GM18907 (cell line): ENCODE data around the gene RUBCNL.
"Not testable (repeated sequence)": the region's sequence is repeated elsewhere in the genome, so short reads cannot be mapped to it uniquely, and the experiment has no call there.

Source experiments
- ATAC-seq: cut with Tn5 transposase; IDR thresholded peaks from one replicate; pipeline ENCODE4 v1.9.1; 2021; ENCODE audit warnings: mild to moderate bottlenecking, moderate library complexity; ENCODE audit not compliant: unreplicated experiment

RUBCNL gene

DNA sequence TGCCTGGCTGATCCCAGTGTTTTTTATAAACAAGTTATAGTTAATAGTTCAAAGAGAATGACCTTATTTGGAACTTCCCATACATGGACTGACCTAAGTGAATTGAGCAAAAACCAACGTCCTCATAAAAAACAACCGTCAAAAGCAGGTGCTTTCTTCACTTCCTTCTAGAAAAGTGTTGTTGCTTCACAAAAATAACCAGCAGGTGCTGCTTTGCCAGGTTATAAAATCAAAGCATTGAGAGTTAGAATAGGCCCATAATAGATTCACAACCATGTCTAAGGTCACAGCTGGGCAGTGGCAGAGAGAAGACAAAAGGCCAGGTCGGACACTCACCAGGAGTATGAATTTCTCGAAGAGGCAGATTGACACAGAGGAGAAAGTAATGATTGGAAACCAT, 9.5 kb downstream of the RUBCNL start:
- peak; percentile 43 for ATAC-seq

DNA sequence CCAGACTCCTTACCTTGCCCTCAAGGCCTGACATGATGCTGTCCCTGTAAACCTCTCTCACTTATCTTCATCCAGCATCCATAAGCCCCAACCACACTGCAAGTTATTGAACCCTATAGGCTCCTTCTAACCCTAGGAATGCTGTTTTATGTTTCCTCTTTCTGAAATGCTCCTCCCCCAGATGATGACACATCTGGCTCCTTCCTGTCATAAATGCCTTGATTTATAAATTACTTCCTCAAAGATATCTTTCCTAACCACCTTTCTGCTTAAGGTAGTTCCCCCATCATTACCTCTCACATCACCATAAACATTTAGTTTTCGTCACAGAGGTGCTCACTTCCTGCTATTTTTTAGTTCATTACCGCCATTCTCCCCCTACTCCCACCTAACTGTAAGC, 12.3 kb downstream of the RUBCNL start:
- no peak for ATAC-seq

DNA sequence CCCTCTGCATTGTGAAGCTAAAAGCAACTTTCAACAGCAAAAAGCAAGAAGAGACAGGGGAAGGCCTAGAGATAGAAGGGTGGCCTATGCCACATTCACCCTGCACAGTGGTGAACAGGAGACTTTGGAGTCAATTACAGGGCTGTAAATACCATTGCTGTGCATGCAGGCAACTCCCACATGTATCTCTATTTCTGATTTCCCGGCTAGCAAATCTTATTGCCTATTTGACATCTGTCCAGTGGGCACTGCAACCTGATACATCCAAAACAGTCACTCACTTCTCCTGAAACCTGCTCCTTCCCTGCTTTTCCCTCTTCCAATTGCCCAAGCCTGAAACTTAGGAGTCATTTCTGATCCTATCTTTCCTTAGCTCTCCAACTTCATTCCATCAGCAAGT, 13.4 kb downstream of the RUBCNL start:
- no peak for ATAC-seq

DNA sequence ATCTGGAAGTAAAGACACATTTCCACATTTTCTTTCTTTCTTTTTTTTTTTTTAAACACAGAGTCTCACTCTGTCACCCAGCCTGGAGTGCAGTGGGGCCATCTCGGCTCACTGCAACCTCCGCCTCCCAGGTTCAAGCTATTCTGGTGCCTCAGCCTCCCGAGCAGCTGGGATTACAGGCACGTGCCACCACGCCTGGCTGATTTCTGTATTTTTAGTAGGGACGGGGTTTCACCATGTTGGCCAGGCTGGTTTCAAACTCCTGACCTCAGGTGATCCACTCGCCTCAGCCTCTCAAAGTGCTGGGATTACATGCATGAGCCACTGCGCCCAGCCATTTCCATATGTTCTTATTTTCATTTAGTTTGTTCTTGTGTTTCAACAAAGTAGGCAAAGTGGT, 14.1 kb downstream of the RUBCNL start:
- ATAC-seq = not testable (repeated sequence)

DNA sequence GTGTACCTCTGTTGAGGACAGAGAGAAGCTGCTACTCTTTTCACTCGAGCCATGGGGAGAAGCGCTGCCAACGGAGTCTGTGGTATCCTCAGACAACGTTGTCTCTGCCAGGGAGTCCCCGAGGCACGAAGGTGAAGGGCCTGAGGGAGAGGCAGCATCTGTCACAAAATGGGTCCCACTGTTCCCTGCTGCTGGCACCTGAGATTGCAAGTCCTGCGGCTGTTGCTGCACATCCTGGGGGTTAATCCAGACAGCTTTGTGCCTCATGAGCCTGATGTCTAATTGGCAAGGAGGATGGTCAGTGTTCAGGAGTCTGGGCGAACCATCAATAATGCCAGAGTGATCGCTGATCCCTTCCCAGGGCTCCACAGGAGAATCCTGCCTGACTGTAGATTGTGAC, 15.0 kb downstream of the RUBCNL start:
- no peak for ATAC-seq

DNA sequence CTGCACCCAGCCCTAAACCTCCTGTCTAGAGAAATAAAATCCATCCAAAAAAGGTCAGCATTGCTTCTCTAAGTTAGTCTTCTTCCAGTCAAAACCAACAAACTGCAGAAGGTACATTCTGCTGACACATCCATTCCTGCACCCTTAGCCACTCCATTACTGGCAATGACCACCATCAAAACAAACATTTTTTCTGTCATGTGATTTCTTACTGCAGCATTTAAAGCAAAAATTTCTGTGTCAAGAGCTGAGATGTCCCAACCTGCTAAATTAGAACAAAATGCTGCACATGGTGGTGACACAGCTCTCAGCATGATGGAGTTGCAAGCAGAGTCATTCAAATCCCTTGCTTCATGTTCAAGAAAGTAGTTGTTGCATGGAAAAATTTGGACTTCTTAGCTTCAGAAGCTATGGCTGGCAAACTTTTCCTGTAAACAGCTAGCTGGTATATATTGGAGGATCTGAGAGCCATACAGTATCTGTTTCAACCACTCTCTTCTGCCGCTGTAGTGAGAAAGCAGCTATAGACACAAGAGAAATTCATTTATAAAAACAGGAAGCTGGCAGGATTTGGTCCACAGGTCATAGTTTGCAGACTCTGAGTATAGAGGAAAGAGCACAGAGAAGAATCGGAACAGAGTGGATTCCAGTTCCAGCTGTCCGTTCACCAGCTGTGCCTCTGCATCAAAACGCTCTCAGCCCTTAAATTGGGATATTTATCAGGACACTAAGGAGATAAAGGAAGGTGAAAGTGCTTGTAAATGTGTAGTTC, 17.4 kb downstream of the RUBCNL start:
- ATAC-seq = peak; percentile 67

DNA sequence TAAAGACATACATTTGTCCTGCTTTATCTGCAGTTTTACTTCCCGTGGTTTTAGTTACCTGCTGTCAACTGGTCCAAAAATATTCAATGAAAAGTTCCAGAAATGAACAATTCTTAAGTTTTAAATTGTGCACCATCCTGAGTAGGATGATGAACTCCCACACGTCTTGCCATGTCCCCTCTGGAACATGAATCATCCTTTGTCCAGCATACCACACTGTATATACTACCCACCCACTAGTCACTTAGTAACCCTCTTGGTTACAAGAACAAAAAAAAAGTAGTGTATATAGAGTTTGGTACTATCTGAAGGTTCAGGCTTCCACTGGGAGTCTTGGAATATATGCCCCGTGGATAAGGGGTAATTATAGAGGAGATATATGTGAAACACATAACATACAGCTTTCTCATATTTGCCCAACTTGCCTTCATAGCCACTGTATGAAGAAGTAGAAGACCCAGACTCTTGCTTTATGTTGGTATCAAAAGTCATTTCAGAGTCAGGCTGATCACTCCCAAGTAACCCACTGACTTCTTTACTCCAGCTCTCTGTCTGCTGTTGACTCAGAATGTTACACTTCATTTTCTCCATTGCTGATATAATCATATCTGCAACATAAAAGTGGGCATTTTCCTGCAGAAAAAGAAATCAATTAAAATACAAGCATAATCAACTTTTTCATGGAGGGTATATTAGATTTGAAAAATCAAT, 19.3 kb downstream of the RUBCNL start:
- ATAC-seq = no peak

DNA sequence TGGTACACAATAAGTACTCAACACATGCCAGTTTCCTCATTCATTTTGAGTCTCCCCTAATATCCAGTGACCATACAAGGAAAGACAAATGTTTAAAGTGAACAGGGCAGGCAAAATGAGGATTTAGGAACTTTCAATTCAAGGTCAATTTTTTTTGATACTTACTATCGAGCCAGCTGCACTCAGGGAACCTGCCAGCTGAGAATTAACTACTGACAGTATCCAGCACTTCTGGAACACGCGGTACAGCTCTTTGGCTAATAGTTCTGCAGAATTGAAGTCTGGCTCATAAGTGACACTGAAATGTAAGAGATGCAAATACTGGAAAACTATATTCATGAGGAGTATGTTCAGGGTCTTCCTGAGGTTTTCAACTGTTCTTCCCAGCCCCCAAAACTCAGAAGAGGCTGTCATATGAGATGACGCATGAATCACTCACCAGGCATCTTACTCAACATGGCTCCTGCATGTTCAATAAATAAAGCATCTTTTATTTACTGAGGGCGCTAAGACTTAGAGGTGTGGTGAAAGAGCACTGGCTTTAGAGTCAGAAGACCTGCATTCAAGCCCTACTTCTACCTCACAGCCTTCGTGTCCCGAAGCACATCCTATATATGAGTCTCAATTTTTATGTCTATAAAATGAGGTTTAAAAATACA, 25.6 kb downstream of the RUBCNL start:
- ATAC-seq = no peak

DNA sequence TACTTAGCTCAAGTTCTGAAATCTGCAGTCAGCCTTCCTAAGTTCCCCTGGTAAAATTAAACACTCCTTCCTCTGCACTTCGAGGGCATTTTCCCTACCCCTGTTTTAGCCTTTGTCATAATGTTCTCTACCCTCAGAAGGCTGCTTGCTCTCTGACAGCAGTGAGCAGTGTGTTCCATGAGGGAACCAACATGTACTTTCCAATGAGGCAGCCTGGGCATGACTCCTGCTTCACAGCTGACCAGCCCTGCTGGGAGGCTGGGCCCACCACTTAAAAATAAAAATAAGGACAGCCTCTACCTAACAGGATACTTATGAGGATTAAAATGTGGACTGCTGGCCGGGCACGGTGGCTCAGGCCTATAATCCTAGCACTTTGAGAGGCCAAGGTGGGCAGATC, 26.4 kb downstream of the RUBCNL start:
- ATAC-seq = no peak

DNA sequence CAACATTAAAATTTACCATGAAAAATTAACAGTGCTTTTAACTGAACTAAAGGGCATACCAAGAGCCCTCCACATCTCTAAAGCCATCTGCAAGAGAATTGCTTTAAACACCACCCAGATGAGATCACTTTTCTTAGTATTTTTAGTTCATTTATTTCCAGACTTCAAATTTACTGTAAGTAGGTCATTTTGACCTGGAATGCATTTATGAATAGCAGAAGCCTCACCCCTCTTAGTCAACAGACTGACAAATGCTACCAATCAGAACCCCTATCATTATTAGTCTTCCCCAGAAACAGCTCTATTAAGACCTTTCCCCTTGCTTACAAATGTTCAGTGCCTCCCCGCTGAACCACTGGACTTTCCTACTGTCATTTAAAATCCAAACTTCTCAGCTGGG, 27.3 kb downstream of the RUBCNL start:
- ATAC-seq = no peak

DNA sequence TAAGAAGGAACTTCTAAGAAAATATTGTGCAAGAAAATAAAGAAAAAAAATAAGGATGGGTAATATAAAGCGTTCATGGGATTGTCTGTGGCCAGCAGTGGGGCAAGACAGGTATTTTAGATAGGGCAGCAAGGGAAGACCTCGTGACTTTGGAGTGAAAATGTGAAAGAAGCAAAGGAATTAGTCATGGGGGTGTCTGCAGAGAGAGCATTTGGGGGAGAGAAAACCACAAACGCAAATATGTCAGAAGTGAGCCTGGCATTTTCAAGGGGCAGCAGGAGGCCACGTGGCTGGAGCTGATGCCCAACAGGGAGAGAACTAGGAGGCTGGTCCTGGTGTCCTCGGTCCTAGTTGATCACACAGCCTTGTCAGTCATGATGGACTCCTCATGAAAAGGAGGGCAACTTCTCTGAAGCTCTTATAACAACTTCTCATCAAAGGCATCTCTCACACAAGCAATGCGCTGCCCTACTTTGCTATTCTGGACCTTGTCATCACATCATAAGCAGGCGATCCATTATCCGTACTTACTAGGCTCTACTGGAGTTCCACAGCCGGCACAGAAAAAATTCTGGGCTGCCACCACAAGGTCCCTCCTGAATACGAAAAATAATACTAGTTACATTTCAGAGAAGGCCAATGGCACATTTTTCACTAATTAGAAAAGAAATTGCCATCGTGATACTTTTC, 31.0 kb downstream of the RUBCNL start:
- ATAC-seq = no peak

DNA sequence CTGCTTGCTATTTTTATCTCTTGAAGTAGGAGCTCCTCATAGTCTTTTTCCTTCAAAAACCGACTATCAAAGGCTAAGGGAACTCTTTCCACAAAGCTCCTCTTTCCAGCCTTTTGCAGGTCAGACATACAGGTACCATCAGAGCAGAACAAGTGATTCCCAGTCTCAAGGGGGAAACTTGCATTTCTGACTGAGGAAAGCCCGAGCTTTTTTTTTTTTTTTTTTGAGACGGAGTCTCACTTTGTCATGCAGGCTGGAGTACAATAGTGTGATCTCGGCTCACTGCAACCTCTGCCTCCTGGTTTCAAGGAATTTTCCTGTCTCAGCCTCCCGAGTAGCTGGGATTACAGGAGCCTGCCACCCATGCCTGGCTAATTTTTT, 32.0 kb downstream of the RUBCNL start:
- no peak for ATAC-seq

DNA sequence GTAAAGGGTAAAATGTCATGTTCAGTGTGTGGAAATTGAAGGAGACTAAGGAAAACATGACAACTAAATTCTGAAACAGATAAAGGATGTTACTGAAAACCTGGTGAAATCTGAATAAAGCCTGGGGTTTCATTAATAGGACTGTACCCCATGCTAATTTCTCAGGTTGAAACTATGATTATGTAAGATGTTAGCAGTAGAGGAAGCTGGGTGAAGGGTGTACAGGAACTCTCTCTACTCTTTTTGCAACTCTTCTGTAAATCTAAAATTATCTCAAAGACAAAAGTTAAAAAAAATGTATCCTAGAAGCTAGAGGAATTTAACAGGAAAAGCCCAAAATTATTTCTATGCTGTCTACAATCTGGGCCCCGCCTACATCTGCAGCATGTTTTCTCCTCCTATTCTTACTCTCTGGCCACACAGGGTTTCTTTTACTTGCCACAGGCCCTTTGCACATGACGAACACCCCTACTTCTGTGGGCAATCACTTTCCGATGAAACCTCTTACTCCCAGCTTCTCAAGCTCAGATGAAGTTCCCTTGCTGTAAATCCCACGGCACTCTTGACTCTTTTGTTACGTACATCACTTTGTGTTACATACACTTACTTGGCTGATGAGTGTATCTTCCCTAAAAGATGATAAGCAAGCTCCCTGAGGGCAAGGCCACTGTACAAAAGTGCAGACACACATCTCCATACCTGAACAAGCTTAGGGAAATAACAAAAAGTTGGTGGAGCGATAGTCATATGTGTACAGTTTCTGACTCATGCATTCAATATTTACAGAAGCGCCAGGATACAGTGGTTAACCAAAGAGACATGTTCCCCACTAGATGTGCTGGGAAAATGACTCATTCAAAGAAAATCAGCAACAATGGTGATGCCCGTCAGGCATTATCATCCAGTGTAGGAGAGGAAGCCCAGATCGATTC, 32.6 kb downstream of the RUBCNL start:
- no peak for ATAC-seq

DNA sequence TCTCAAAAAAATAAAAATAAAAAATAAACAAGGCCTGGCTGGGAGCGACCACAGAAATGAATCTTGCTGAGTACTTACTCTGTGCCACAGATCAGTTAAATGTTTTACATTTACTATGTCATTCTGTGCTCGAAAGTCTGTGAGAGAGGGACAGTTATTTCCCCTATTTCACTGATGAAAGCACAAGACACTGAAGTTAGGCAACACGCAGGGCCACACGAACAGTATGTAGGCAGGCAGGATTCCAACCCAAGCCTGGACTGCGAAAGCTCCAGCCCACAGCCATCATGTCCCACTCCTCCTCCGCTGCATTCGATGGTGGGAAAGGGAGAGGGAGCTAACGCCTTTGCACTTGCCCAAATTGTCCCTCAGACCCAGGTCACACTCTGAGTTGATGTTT, 34.2 kb downstream of the RUBCNL start:
- ATAC-seq = no peak

DNA sequence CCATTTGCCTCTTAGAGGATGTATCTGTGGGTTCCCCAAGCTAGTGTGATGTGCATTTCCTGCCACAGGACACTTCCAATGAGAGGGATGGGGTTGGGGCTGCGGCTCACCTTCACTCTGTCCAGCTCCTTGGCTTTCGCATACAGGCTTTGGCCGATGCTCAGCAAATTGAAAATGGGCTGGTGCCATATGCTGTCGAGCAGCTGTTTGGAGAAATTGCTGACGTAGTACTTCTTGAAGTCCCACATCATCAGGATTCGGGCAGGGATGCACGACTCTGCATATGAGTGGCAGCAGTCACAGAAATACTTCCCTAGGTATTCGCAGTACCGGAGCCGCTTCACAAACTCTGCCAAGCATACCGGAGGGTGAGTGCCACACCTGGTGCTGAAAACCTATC, 37.0 kb downstream of the RUBCNL start:
- no peak for ATAC-seq

DNA sequence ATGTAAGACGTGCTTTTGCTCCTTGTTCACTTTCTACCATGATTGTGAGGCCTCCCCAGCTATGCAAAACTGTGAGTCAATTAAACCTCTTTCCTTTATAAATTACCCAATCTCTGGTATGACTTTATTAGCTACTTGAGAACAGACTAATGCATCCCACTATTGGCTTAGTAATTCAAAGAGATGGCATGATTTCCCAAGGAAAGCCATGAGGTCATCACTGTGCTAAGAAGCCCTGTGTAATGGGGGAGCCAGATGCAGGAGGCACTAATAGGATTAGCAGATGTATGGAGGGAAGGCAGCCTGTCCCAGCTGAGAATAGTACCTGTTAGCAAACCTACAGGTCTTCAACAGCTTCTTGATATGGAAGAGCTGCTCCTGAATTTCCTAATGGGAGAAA, 38.1 kb downstream of the RUBCNL start:
- ATAC-seq = no peak

DNA sequence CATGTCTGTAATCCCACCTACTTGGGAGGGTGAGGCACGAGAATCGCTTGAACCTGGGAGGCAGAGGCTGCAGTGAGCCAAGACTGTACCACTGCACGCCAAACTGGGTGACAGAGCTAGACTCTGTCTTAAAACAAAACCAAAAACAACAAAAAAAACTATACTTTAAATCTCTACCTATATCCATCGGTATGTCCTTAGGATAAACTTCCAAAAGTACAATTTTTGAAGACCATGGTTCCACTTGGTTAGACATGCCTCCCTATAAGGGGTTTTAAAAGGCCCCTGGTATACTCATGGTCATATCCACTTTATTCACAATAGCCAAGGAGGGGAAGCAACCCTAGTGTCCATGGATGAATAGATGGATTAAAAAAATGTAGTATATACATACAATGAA, 39.8 kb downstream of the RUBCNL start:
- ATAC-seq = no peak

DNA sequence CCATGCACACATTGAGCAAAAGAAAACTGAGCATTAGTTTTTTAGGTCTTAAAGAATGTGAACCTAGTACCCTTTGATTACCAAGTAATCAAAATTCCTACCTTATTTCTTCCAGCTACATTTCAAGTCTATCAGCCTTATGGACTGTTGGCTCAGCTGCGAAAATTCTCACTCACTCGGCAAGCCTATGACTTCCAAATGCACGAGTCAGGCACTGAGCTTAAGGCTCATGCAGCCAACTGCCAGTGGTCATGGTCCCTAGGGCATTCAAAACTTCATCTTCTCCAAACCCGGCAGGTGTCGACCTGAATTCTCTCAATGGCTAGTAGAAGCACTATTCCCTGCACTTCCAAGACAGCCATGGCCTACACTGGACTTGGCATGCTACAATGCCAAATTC, 41.2 kb downstream of the RUBCNL start:
- no peak for ATAC-seq

DNA sequence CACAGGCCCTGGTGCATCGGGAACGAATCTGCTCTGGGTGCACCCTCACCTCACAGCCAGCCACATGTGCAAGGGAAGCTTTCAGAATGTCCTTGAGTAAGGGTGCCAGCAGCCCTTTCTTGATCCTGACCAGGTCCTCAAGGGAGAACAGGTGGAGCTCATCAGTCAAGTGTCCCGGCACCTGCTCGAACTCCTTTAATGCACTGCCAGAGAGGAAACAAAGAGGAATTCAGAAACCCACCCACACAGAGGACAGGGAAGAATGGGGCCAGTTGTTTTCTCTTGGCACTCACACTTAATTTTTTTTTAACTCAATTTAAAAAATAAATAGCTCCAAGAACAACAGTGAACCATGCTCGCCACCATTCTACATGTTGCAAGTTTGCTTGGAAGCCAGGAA, 41.7 kb downstream of the RUBCNL start:
- no peak for ATAC-seq

DNA sequence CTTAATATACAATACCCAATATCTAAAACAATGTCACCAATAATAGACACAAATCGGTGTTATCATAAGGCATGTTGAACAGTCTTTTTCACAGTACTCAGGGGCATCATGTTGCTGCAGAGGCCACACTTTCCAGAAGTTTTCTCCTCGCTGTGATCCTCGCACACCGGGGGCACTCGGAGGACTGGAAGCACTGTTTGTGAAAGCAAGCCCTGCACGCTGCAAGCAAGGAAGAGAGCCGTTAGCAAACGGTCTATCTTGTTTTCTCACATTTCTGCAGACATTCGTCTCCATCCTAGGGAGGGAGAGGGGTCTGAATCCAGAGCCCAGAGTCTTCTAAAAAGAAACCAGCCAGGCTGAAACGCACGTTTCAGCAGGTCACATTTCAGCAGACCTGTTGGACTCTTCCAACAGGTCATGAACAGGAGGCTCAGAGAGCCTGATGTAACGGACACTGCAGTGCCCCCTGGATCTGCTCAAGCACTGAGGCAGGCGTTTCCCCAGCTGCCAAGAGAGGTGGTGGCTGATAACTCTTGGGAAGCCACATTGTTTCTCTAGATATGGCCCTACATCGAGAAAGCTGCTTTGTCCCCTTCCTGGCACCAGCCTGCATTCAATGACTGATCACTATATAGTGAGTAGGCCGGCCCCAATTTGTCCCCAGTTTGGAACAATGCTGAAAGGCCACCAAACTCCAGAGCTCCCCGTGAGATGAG, 43.6 kb downstream of the RUBCNL start:
- ATAC-seq = no peak
